Skeletal muscle tissue (tissue), 4 donors: Measurements from ENCODE around the gene RASD2. TPM values are rescaled to one million over a fixed set of nuclear protein-coding genes. Genes with fewer than 3 reads are reported as not detected.

ENCODE experiments used
- H3K27ac ChIP-seq: one replicate; pipeline ENCODE4 v1.7.0; 2013; ENCODE audit warnings: mild to moderate bottlenecking, low read depth, low read length, inconsistent platforms
- H3K27me3 ChIP-seq, 3 donors: one replicate each; pipeline ENCODE4 v1.7.0; 2013; ENCODE audit warnings: low read length in 3 of 3; ENCODE audit not compliant: control insufficient read depth in 3 of 3, insufficient read depth in 3 of 3
- H3K36me3 ChIP-seq, 3 donors: one replicate each; pipeline ENCODE4 v1.7.0; 2013; ENCODE audit warnings: low read length in 3 of 3; ENCODE audit not compliant: control insufficient read depth in 3 of 3, insufficient read depth in 3 of 3
- H3K4me1 ChIP-seq, 3 donors: one replicate each; pipeline ENCODE4 v1.7.0; 2013; ENCODE audit warnings: low read length in 3 of 3, mild to moderate bottlenecking in 3 of 3; ENCODE audit not compliant: control insufficient read depth in 3 of 3, insufficient read depth in 3 of 3
- H3K4me3 ChIP-seq, 3 donors: one replicate each; pipeline ENCODE4 v1.7.0; 2013; ENCODE audit warnings: low read length in 3 of 3
- H3K9ac ChIP-seq, 3 donors: one replicate each; pipeline ENCODE4 v1.7.0; 2013; ENCODE audit warnings: low read length in 3 of 3, mild to moderate bottlenecking in 3 of 3, moderate library complexity in 2 of 3, low read depth in 1 of 3
- H3K9me3 ChIP-seq, 3 donors: one replicate each; pipeline ENCODE4 v1.7.0; 2013; ENCODE audit warnings: low read length in 3 of 3; ENCODE audit not compliant: control insufficient read depth in 3 of 3
- total RNA-seq: library from RNA; depleted of rRNA; stranded (reverse); fragments of >200 nt; gene quantifications from one replicate; pipeline ENCODE4 v1.2.3, GENCODE V29; 2014
- donor health status: Osteomylitis.

RASD2 gene
- total RNA-seq, 1 donor from 2014 or later: 1.0 TPM

- H3K36me3 ChIP-seq: no peaks in the 10 kb centered on the region
- H3K4me3 ChIP-seq: no peak overlapping the region
- peak overlapping the region; percentile 13 for H3K27ac ChIP-seq
- peaks cover 0 to 3% (median 0%) of the 10 kb centered on the region in 3 donors for H3K27me3 ChIP-seq
- H3K9ac ChIP-seq: no peak overlapping the region
- H3K9me3 ChIP-seq: no peaks in the 10 kb centered on the region
- peaks cover 0 to 10% (median 9%) of the 10 kb centered on the region in 3 donors for H3K4me1 ChIP-seq
Observed at GRCh38 chr22:35577799-35578659, 37.4 kb downstream of the RASD2 start.

- no peaks in the 10 kb centered on the region for H3K36me3 ChIP-seq
- peak overlapping the region; percentile 13 for H3K27ac ChIP-seq
- H3K9ac ChIP-seq: no peak overlapping the region
- H3K27me3 ChIP-seq: peaks cover 0 to 3% (median 0%) of the 10 kb centered on the region in 3 donors
- H3K9me3 ChIP-seq: no peaks in the 10 kb centered on the region
- no peak overlapping the region for H3K4me3 ChIP-seq
- peaks cover 3 to 15% (median 14%) of the 10 kb centered on the region in 3 donors for H3K4me1 ChIP-seq
Observed at GRCh38 chr22:35578836-35579575, 38.4 kb downstream of the RASD2 start.

GRCh38 chr22:35580351-35581022, 39.9 kb downstream of the RASD2 start:
- Histone ChIP-seq H3K9ac (peak overlapping the region in 1 of 3 donors; percentile 20), H3K4me1 (peaks cover 3 to 15% (median 12%) of the 10 kb centered on the region in 3 donors), H3K27ac (no peak overlapping the region), H3K27me3 (no peaks in the 10 kb centered on the region), H3K36me3 (no peaks in the 10 kb centered on the region), H3K9me3 (no peaks in the 10 kb centered on the region), H3K4me3 (no peak overlapping the region)

GRCh38 chr22:35581023-35581413, 40.4 kb downstream of the RASD2 start:
- Histone ChIP-seq H3K9ac (no peak overlapping the region), H3K9me3 (no peaks in the 10 kb centered on the region), H3K4me3 (no peak overlapping the region), H3K27me3 (no peaks in the 10 kb centered on the region), H3K27ac (no peak overlapping the region), H3K4me1 (peaks cover 3 to 15% (median 12%) of the 10 kb centered on the region in 3 donors), H3K36me3 (no peaks in the 10 kb centered on the region)

- H3K27ac ChIP-seq: peak overlapping the region; percentile 20
- H3K9me3 ChIP-seq: no peaks in the 10 kb centered on the region
- no peak overlapping the region for H3K4me3 ChIP-seq
- peaks cover 7 to 28% (median 19%) of the 10 kb centered on the region in 3 donors for H3K4me1 ChIP-seq
- H3K36me3 ChIP-seq: no peaks in the 10 kb centered on the region
- H3K9ac ChIP-seq: no peak overlapping the region
- no peaks in the 10 kb centered on the region for H3K27me3 ChIP-seq
Observed at GRCh38 chr22:35582218-35582860, 41.7 kb downstream of the RASD2 start.

GRCh38 chr22:35582861-35583670, 42.4 kb downstream of the RASD2 start:
- Histone ChIP-seq H3K9me3 (no peaks in the 10 kb centered on the region), H3K9ac (no peak overlapping the region), H3K4me1 (peaks cover 12 to 35% (median 25%) of the 10 kb centered on the region in 3 donors), H3K27ac (peak overlapping the region; percentile 20), H3K4me3 (no peak overlapping the region), H3K36me3 (no peaks in the 10 kb centered on the region), H3K27me3 (no peaks in the 10 kb centered on the region)

GRCh38 chr22:35586771-35587170, 46.1 kb downstream of the RASD2 start:
- Histone ChIP-seq H3K9me3 (no peaks in the 10 kb centered on the region), H3K9ac (no peak overlapping the region), H3K4me1 (peaks cover 44 to 65% (median 55%) of the 10 kb centered on the region in 3 donors), H3K36me3 (no peaks in the 10 kb centered on the region), H3K27ac (peak overlapping the region; percentile 98), H3K27me3 (no peaks in the 10 kb centered on the region), H3K4me3 (no peak overlapping the region)

GRCh38 chr22:35587447-35587870, 46.8 kb downstream of the RASD2 start:
- Histone ChIP-seq H3K4me3 (no peak overlapping the region), H3K9ac (peak overlapping the region; percentile 5 to 83 (median 60)), H3K9me3 (no peaks in the 10 kb centered on the region), H3K27me3 (no peaks in the 10 kb centered on the region), H3K4me1 (peaks cover 51 to 71% (median 62%) of the 10 kb centered on the region in 3 donors), H3K36me3 (no peaks in the 10 kb centered on the region), H3K27ac (peak overlapping the region; percentile 98)

- Histone ChIP-seq H3K4me3 (no peak overlapping the region), H3K4me1 (peaks cover 55 to 73% (median 65%) of the 10 kb centered on the region in 3 donors)
Observed at GRCh38 chr22:35587896-35588295, 47.3 kb downstream of the RASD2 start.

More at GRCh38 chr22:35587896-35588295, 47.3 kb downstream of the RASD2 start:
- peak overlapping the region; percentile 45 to 83 (median 60) for H3K9ac ChIP-seq
- H3K27me3 ChIP-seq: no peaks in the 10 kb centered on the region
- no peaks in the 10 kb centered on the region for H3K36me3 ChIP-seq
- H3K27ac ChIP-seq: peak overlapping the region; percentile 98
- no peaks in the 10 kb centered on the region for H3K9me3 ChIP-seq
